NCI-H524 (cell line): Measurements from ENCODE around the gene SETD2.
"Not testable (repeated sequence)": the region's sequence is repeated elsewhere in the genome, so short reads cannot be mapped to it uniquely, and the experiment has no call there.

ENCODE experiments used
- DNase-seq, 2 experiments: peaks; one replicate each; lab custom pipeline; 2025; lab: John Stamatoyannopoulos, UW

SETD2 gene

GRCh38 chr3:47034868-47035489 is 128.9 kb downstream of the SETD2 start:
- DNase-seq: no peak

- not testable (repeated sequence) for DNase-seq
These were observed 132.9 kb downstream of the SETD2 start for GRCh38 chr3:47031041-47031440.

DNA sequence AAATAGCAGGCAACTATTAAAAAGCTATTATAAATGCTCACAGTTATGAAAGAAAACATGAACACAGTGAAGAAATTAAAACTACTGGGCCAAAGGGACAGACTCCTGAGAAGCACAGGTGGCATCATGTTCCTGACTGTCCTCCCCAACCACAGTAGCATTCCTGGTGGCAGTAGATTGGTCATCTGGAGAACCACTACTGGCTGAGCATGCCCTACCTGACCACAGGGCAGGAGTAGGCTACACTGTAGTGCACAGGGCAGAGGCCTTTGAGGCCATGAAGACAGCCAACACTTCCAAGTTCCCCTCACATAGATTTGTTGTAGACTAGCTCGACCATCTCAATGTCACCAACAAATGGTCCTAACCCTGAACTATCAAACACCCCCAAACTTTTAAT is 135.2 kb downstream of the SETD2 start:
- DNase-seq: no peak

DNA sequence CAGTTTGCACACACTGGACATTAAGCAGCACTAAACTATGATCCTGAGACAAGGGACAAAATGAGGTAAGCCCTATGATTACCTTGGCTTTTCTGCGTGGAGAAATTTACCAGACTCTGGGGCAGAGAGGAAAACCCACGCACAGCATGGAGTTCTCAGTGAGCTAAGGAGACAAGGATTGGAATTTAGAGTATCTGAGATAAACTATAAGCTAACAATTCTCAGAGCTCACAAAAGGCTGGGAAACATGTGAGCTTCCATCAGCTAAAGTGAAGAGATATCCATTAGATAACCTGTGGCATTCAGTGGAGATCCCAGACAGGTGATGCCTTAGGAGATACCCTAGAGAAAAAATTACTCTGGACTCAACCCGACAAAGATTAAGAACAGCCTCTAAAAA is 135.8 kb downstream of the SETD2 start:
- DNase-seq: no peak

DNA sequence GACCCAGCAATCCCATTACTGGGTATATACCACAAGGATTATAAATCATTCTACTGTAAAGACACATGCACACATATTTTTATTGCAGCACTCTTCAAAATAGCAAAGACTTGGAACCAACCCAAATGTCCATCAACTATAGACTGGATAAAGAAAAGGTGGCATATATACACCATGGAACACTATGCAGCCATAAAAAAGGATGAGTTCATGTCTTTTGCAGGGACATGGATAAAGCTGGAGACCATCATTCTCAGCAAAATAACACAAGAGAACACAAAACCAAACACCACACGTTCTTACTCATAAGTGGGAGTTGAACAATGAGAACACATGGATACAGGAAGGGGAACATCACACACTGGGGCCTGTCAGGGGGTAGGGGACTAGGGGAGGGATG is 137.5 kb downstream of the SETD2 start:
- DNase-seq: not testable (repeated sequence)

DNA sequence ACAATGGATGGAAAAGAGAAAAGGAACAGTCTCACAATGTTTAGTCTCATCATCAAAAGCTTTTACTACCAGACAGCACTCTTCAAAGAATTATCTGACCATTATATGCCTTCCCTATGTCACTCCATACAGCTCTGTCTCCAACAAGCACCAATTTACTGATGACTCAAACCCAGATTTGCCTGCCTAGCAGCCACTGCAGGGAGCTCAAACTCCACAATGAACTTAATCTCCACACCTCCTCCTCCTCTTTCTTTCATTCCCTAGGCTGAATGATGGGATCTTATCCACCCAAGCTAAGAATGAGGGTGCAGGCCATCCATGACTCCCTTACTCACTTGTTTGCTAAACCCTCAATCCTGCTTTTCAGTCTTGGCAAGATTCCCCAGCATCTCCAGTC is 139.0 kb downstream of the SETD2 start:
- no peak for DNase-seq

DNA sequence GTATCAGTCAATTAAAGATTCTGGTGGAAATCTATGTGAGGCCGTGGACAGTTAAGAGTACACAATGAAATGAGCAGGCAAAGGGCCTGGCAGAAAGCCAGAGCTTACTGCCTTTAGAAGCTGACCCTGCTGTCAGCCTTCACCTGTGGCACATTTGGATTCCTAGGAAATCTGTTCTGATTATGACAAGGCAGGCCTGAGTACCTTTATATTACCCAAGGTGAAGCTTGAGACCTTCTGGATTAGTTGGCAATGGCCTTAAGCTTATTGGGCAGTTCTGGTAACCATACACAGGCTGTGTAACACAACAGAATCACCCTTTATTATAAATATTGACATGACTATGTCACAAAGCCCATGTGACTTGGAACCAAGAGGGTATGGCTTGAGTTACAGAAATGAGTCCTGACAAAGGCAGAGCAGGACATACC is 141.3 kb downstream of the SETD2 start:
- peak; percentile 10 to 35 for DNase-seq

DNA sequence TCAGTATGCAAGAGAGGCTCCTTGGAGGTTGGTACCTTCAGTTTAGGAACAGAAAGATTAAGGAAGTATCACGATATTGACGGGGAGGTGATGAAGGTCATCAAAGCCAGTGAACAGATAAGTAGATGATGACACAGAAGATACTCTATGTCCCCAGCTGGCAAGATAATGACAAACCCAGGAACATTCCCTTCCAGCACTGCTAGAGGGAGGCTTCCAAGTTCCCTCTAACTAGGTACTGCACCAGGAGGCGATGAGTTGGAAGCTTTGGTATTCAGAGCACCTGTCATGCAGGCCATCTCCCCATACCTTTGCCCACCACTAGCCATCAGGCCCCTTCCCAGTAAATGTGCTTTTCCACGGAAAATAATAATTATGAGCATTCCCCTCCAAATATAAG is 143.6 kb downstream of the SETD2 start:
- no peak for DNase-seq

DNA sequence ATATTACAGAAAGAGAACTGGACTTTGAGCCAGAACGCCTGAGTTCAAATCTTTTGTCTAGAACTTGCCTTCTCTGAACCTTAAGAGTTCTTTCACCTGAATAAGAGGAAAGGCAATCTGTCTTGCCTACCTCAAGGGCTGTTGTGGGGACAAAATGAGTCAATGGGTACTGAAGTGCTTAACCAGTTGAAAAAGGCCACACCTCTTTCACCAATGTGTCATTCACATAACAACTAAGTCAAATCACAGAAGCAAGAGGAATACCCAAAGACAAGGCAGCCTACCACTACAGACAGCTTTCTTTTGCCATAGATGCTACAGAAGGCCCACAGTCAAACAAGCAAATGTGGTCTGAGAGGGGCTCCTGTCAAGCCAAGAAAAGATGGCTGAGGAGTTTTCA is 144.7 kb downstream of the SETD2 start:
- no peak for DNase-seq

GRCh38 chr3:47018269-47018611 is 145.7 kb downstream of the SETD2 start:
- no peak for DNase-seq

DNA sequence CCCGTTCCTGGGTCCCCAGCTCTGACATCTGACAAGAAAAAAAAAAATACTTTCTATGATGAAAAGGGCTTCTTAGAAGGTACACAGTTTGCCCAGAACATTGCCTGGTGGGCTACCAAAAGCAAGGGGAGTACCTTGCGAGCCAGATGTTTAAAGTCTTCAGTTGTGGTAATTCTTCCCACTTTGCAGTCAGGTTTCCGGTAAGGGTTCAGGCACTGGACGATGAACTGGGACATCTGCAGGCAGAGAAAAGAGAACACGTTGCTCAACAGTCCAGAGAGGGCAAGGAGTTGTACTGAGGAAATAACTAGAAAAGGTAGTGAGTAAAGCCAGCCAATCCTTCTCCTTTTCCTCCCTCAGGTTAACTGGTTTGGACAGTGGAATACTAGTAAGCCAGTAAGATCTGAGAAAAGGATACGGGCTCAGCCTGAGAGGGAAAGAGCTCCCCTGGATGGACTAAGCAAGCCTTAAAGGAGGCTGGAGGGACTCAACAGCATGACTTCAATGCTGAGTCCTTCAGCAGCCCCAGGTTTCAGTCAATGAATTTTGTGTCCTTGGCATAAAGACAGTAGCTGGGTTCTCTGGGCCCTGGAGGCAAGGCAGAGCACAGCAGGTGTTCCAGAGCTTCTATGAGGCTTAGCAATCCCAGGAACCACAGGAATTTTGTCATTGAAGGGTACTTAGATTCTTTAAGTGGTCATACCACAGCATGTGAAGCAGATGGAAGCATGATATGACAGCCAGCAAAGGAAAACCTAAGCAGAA is 146.2 kb downstream of the SETD2 start:
- DNase-seq: peak; percentile 35 to 74

GRCh38 chr3:47016934-47017435 is 146.9 kb downstream of the SETD2 start:
- no peak for DNase-seq

- no peak for DNase-seq
These were observed 147.6 kb downstream of the SETD2 start for GRCh38 chr3:47016086-47016933.

GRCh38 chr3:47015151-47015550 is 148.8 kb downstream of the SETD2 start:
- no peak for DNase-seq

DNA sequence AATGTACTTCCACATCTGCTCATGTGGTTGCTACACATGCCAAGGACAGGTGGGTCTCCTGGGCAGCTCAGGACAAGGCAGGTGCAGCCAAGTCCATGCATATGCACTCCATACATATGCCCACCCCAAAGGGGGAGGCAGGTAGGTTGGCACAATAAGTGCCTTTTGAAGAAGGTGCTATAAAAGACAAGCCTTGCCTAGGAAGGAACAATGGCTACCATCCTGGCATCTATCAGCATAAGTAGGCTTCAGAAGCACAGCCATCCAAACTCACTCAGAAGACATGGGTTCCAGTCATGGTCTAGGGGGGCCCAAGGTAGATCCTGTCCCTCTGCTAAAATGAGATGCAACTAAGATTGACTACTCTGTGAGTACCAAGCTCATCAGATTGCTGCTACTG is 149.9 kb downstream of the SETD2 start:
- DNase-seq: no peak

GRCh38 chr3:47013231-47013630 is 150.7 kb downstream of the SETD2 start:
- no peak for DNase-seq

- DNase-seq: peak; percentile 81 to 89
These were observed 151.3 kb downstream of the SETD2 start for GRCh38 chr3:47012342-47013230.

- no peak for DNase-seq
These were observed 152.5 kb downstream of the SETD2 start for GRCh38 chr3:47011371-47011770.

- DNase-seq: no peak
These were observed 153.0 kb downstream of the SETD2 start for GRCh38 chr3:47010910-47011309.

- DNase-seq: no peak
These were observed 153.7 kb downstream of the SETD2 start for GRCh38 chr3:47010111-47010712.
